Gastrocnemius medialis (tissue), 4 donors: Measurements from ENCODE around the gene RBL2.

Source experiments
- CTCF ChIP-seq, 5 experiments: fragments of 450-650 bp in 3 of 5; fragments of 200-600 bp in 2 of 5; sonication (generic) in 2 of 5; IDR thresholded peaks in 4 of 5; conservative IDR thresholded peaks in 1 of 5; 1 replicate in 4 of 5; 2 replicates in 1 of 5; pipeline ENCODE4 v1.5.1; 2016 to 2019; ENCODE audit warnings: antibody characterized with exemption in 5 of 5, mild to moderate bottlenecking in 3 of 5, moderate library complexity in 3 of 5
- POLR2A ChIP-seq, 2 donors: fragments of 450-650 bp; IDR thresholded peaks; one replicate each; pipeline ENCODE4 v1.6.1; 2017; ENCODE audit warnings: antibody characterized with exemption in 2 of 2, mild to moderate bottlenecking in 2 of 2, moderate library complexity in 2 of 2

GRCh38 chr16:53498984-53499383 lies 64.7 kb downstream of the RBL2 start:
- TF ChIP-seq CTCF (IDR thresholded peaks at IDR 0.05 in 4 of 5, conservative IDR thresholded peaks at IDR 0.05 in 1 of 5): no peak
- TF ChIP-seq POLR2A (IDR thresholded peaks at IDR 0.05): no peak
